ENCODE measurements around the gene CDHR1.

Gene CDHR1

DNA sequence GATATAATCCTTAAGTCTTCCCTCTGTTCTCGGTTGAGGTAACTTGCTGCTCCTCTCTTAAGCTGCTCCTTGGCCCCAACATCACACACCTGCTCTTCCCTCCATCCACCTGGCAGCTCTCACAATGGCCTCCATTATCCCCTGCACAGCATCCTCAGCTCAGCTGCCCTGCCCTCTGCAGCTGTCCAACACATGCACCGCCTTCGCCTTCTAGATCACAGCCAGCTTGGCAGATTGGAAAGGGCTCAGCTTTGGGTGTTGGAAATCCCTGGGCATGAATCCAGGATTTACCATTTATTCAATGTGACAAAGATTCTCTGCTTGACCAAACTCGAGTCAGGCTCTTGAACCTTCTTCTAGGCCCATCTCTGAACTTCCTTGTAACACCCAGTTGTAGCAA lies 71.1 kb downstream of the CDHR1 start:
- no peaks in the 10 kb centered on the region for H3K9me3 ChIP-seq (ENCODE audit: low read depth, low read length)
- H3K36me3 ChIP-seq (ENCODE audit: insufficient read depth, low read length) = no peaks in the 10 kb centered on the region
- no peak for DNase-seq (ENCODE audit: low read depth, low spot score)
- TF ChIP-seq EZH2 (IDR thresholded peaks at IDR 0.05) = no peak
- TF ChIP-seq FOXP2 (optimal IDR thresholded peaks at IDR 0.05; ENCODE audit: control extremely low read depth, extremely low read length, insufficient read depth) = no peak
- TF ChIP-seq POLR2AphosphoS5 (IDR thresholded peaks at IDR 0.05; ENCODE audit: borderline replicate concordance, low read depth, low read length) = no peak
- no peak overlapping the region for H3K4me3 ChIP-seq
- H3K27ac ChIP-seq = no peak overlapping the region
- H3K9ac ChIP-seq (ENCODE audit: insufficient read length) = no peak overlapping the region

DNA sequence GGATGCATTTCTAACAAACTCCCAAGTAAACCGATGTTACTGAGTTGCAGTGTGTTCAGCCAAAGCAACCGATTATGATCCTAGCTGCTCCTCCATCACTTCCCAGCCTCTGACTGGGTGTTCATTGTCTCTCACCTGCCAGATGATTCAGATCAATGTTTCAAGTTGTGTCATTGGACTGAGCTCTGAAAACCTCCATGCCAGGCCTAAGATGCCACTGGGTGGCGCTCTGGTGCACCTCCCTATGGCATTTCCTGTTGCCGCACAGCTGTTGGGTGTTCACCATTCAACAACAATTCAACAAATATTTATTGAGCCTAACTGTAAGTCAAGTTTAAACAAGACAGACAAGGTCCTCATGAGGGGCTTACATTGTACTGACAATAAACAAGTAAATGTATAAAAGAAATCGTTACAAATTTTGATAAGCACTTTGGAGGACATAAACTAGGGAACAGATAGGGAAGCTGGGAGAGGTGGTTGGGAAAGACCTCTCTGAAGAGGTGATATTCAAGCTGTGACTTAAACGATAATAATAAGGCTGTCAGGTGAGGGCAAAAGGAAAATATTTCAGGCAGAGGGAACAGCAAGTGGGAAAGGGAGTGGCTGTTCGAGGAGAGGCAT lies 73.3 kb downstream of the CDHR1 start:
- H3K4me3 ChIP-seq = no peak overlapping the region
- H3K36me3 ChIP-seq (ENCODE audit: insufficient read depth, low read length) = no peaks in the 10 kb centered on the region
- H3K27ac ChIP-seq = no peak overlapping the region
- no peak overlapping the region for H3K9ac ChIP-seq (ENCODE audit: insufficient read length)
- no peak for DNase-seq (ENCODE audit: low read depth, low spot score)
- TF ChIP-seq POLR2AphosphoS5 (IDR thresholded peaks at IDR 0.05; ENCODE audit: borderline replicate concordance, low read depth, low read length) = no peak
- TF ChIP-seq EZH2 (IDR thresholded peaks at IDR 0.05) = no peak
- no peak for TF ChIP-seq FOXP2 (optimal IDR thresholded peaks at IDR 0.05; ENCODE audit: control extremely low read depth, extremely low read length, insufficient read depth)
- no peaks in the 10 kb centered on the region for H3K9me3 ChIP-seq (ENCODE audit: low read depth, low read length)

DNA sequence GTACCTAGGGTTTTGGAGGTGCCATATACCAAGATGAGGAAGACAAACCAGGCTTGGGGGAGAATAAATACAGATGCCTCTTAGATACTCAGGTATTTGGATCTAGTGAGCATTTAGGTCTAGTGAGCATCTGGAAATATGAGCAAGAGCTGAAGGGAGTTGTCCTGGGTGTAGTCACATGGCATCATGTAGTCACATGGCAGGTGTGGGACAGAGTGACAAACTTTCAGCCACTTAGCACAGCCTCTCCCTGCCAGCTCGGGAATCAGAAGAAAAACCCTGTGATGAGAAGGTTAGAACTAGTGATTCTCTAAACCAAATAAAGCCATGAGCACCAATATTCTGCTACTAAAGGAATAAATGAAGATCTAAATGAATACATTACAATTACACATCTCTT lies 74.8 kb downstream of the CDHR1 start:
- TF ChIP-seq EZH2 (IDR thresholded peaks at IDR 0.05) (no peak), FOXP2 (optimal IDR thresholded peaks at IDR 0.05; ENCODE audit: control extremely low read depth, extremely low read length, insufficient read depth) (no peak), POLR2AphosphoS5 (IDR thresholded peaks at IDR 0.05; ENCODE audit: borderline replicate concordance, low read depth, low read length) (no peak)
- no peak overlapping the region for H3K27ac ChIP-seq
- no peak for DNase-seq (ENCODE audit: low read depth, low spot score)

More for the DNA sequence above, 74.8 kb downstream of the CDHR1 start:
- Histone ChIP-seq H3K36me3 (ENCODE audit: insufficient read depth, low read length) (no peaks in the 10 kb centered on the region), H3K4me3 (no peak overlapping the region), H3K9ac (ENCODE audit: insufficient read length) (no peak overlapping the region), H3K9me3 (ENCODE audit: low read depth, low read length) (no peaks in the 10 kb centered on the region)

Measured in SK-N-MC (cell line).